ENCODE data around the gene KCTD2.

DNA sequence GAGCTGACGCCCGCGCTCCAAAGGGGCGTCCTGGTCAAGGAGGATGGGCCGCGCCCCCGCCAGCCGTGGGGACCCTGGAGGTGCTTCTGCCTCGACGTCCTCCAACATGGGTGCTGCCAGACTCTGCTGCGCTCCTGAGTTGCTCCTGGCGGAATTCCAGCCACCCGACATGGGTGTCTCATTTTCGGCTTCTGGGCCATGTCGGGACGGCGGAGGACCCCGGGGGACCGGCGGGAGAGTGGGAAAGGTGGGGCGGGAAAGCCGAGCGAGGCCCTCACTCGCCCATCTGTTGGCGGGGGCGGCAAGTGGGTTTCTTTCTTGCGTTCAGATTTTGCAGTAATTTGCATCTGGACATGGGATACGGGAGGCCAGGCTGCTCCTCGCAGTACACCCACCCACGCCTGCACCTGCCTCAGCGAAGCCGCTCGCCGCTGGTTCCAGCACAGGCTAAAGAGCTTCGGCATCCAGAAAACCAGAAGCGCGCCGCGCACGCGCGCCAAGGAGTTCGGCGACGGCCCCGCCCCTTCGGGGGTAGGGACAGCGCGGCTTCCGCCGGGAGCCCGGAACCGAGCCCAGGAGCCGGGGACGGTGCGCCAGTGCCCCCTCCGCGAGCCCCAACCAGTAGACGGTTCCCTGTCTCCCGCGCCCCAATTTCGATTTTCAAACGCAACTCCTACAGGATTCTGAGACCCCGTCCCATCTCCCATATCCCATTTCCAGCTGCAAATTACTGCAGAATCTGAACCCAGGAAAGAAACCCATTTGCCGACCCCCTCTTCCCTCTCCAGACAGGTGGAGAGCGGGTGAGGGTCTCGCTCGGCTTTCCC is 62.6 kb downstream of the KCTD2 start, which contains the start of gene ARMC7:
- no peak for TF ChIP-seq CTCF (IDR thresholded peaks at IDR 0.05; ENCODE audit: low read depth, low read length, poor library complexity, severe bottlenecking)
- TF ChIP-seq EZH2phosphoT487 (IDR thresholded peaks at IDR 0.05; ENCODE audit: borderline replicate concordance, low read length) = no peak

All from DOHH2 (cell line).